NCI-H1436 treated with DMSO at 0.1 percent for 48 hours (cell line): Measurements from ENCODE around the gene GTF2A1.
"Not testable (repeated sequence)": the region's sequence is repeated elsewhere in the genome, so short reads cannot be mapped to it uniquely, and the experiment has no call there.

ENCODE experiments used
- DNase-seq: peaks from one replicate; lab custom pipeline; 2025; lab: John Stamatoyannopoulos, UW

Gene GTF2A1

DNA sequence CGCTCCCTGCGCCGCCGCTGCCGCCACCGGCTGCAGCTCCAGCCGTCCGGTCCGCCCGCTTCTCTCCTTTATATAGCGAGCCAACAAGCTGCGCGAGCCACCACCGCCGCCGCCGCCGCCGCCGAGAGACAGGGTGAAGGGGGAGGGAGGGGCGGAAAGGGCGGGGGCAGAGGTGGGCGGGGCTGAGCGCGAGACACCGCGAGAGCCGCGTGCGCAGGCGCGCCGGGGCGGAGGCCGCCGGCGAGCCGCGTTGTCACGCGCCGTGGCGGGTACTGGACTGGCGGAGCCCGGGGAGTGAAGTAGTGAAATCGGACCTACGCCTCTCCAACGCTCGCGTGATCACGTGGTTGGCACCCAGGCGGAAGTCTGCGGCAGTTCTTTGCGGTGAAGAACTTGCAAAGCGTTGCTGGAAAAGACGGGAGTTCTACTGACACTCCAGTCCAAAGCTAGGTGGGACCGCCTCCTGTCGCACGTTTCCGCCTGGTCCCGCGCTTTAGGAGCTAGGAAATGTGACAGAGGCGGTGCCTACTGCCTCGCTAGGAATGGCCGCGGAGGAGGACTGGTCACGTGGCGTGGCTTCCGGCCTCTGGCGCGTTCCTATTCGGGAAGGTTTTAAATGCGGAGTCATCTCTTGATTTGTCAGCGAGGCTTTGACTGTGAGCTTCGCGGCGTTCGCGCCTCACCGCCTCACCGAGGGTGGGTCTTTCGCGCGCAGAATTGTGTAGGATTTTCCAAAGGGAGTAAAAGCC lies at the start of gene GTF2A1:
Gene GTF2A1, minus strand, starts transcription at position 130 of the 749 bp plus-strand sequence. CDS start 441 bp downstream, outside the sequence.
- peak; percentile 86 for DNase-seq

DNA sequence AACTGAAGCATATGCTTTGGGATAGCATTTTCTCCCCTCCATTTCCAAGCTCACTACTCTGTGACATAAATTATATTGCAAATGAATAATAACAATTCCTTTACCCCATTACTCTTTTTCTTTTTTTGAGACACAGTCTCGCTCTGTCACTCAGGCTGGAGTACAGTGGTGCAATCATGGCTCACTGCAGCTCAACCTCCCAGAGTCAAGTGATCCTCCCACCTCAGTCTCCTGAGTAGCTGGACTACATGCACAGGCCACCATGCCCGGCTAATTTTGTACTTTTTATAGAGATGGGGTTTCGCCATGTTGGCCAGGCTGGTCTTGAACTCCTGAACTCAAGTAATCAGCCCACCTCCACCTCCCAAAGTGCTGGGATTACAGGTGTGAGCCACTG lies 49.2 kb upstream of the GTF2A1 start:
- DNase-seq = no peak

DNA sequence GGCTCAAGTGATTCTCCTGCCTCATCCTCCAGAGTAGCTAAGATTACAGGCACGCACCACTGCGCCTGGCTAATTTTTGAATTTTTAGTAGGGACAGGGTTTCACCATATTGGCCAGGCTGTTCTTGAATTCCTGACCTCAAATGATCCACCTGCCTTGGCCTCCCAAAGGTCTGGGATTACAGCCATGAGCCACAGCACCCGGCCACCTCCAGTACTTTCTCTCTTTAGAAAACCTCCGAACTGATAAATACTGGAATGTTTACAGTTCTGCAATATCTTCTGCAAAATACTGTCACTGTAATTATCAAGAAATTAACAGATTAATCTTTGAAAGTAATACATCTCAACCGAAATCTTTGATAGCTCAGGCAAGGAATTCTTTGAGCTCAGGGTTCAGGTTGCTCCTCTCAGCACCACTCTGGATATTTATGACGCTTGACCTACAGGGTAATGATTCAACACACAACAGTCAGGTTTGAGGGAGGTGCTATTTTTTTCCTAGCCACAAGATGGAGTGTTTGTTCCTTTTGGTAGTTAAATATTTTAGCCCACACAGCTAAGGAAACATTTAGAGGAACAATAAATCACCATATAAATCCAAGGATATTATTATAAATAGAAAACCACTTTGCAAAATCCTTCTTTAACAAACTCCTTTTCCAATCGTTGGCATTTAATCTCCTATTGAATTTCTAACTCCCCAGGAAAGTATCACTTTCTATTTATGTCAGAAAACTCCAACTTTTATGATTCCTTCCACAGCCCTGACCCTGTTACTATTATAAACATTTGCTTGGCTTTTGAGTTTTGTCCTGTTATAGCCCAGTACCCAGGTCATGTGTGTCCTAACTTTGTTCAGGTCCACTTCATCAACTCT lies 48.6 kb upstream of the GTF2A1 start:
- no peak for DNase-seq

DNA sequence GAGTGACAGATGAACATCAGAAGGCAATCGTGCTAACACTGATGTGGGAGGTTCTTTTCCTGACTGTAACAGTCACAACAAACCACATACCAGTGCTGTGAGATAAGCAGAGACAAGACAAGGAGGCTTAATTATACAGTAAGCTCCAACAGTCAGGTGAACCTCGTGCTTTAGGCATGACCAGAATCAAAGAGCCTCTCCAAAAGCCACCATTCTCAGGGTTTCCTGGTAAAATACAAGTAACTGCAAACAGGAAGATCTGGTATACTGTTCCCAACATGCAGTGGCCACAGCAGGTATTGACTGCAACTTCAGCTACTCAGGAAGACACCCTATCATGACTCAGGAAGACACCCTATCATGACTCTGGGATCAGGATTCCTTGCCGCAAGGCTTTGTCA lies 47.3 kb upstream of the GTF2A1 start:
- DNase-seq = no peak

DNA sequence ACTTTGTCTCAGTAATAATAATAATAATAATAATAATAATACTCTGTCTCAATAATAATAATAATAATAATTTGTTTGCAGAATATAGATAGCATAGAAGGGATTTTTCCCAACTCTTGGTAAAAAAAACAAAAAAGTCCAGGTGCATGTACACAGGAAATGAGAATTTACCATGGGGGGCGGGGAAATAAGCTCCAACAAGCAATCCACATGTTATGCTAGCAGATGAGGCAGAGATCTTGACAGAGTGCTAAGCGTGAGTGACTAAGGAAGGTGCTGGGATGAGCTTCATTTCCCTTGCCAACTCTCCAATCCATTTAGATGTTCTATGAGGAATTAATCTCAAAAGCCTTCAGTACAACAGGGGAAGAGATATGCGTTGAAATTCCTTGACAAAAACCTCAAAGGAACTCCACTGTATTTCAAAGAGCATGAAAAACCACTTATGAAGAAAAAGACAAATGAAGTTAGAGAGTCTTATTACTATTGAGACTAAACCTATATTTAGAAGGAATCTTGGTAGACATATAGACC lies 44.9 kb upstream of the GTF2A1 start:
- DNase-seq = no peak

DNA sequence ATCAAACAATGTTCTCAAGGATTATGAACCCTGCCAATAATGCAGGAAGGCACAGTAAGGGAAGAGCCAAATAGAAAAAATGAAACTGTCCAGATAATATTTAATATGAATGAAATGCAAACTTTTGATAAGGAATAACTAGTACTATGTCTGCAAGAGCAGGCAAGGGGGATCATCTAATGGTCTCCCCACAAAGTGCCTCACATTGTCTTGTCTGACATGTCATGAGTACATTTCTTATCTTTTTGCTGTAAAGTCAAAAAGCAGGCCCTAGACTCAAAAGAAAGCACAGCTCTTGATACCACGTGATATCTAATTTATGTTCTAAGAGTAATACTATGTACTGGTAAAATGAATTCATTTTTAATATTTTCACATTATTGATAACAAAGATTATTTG lies 43.9 kb upstream of the GTF2A1 start:
- DNase-seq = no peak

DNA sequence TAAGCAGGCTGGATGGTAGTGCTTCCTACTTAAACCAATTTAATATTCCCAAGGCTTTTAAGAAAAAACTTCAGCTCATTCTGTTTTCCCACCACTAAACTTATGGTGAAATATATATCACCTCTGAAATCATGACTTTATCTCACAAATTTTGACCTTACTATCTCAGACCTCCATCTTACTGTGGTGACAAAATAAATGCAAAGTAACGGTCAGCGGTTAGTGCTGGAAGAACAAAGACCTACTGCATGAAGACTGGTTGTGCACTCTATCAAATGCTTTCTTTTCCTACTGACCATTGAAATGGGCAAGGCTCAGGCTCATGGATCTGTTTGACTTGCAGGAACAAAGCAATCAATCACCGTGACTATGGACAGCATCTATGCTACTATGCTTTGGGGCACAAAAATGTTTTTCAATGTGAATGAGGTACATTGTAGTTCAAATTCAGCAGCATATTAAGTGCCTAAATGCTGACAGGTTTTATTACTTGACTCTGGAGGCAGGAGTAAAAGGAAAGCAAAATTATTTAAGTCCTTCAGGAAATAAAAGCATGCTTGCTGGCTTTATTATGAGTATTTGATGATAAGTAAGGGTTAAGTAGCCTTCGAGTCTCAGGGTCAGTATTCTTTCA lies 43.1 kb upstream of the GTF2A1 start:
- no peak for DNase-seq

DNA sequence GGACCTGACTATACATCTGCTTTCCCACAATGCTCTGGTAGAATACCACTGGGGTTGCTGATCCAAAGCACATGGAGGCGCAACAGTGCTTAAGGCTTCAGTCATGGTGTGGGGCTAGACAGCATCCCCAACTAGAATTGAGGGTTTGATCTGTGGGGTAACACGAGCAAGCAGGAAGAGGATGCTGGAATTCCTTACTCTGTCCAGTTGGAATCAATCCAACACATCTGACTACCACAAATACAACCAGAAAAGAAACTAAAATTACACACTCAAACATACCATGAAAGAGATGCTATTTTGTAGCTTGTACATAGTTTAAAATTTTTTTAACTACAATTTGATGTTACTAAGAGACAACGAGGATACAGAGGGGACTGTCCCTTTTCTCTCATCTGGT lies 40.4 kb upstream of the GTF2A1 start:
- DNase-seq = no peak

DNA sequence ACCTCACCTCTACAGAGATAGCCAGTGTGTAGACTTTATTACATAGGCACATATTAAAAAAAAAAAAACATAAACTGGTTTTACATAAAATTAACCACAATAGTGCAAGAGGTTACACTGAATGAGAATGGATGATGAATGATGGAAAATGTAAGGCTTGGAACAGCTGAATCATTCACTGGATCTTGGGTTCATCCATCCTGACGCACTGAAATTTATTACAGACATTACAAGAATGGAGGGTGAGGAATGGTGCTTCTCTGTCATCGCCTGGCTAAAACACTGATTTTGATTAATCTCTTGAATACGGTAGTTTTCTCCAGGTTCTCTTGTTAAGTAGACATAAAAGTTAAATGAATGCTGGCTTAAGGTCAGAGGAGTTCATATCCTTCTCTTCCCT lies 40.0 kb upstream of the GTF2A1 start:
- DNase-seq = no peak

DNA sequence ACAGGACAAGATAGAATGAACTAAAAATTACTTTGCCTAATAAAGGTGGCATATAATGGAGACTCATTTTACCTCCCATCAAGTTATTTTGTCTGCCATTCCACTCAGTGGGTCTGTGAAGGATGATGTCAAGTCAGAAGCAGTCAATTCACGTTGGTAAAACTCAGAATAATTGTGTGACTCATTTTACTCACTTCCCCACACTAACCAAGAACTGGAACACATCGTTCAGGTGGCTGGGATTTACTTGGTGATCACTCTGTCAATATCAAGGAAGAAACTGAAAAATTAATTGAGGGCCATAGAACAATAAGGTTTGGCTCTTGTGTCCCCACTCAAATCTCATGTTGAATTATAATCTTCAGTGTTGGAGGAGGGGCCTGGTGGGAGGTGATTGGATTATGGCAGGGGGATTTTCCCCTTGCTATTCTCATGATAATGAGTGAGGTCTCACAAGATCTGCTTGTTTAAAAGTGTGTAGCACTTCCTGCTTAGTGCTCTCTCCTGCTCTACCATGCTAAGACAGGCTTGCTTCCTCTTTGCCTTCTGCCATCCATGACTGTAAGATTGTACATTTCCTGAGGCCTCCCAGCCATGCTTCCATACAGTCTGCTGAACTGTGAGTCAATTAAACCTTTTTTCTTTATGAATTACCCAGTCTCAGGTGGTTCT lies 35.7 kb upstream of the GTF2A1 start:
- no peak for DNase-seq

DNA sequence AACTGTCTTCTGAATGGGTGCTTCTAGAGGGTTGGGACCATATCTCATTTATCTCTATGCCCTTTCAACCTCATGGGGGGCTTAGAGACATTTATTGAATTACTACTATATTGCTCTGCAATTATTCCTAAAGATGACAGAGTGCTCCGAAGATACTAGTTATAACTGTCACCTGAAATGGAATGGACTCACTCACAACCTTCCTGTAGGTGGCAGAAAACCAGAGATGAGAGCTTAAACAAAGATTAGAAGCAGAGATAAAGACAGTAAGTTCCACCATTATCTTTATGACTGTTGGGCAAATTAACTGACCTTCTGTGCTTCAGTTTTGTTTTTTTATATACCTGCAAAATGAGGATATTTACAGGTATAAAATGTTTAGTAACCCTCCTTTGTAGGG lies 31.5 kb upstream of the GTF2A1 start:
- DNase-seq = no peak

DNA sequence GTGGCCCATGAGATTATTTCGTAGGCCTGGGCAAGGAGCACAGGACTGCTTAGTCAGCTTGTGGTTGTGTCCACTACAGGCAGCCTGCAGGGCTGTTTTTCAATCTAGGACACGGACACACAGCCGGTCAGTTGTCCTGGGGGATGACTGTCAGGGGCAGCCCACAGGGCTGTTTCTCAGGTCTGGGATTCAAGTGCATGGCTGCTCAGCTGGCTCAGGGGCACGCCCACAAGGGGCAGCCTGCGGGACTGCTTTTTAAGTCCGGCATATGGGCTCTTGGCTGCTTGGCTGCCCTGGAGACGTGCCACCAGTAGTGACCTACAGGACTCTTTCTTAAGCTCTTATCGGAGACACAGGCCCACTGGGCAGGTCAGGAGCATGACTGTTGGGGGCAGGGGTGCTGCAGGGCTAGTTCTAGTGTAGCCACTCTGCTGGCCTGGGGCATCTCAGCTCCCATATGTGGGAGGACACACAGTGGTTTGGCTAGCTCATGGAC lies 26.6 kb upstream of the GTF2A1 start:
- DNase-seq = no peak

DNA sequence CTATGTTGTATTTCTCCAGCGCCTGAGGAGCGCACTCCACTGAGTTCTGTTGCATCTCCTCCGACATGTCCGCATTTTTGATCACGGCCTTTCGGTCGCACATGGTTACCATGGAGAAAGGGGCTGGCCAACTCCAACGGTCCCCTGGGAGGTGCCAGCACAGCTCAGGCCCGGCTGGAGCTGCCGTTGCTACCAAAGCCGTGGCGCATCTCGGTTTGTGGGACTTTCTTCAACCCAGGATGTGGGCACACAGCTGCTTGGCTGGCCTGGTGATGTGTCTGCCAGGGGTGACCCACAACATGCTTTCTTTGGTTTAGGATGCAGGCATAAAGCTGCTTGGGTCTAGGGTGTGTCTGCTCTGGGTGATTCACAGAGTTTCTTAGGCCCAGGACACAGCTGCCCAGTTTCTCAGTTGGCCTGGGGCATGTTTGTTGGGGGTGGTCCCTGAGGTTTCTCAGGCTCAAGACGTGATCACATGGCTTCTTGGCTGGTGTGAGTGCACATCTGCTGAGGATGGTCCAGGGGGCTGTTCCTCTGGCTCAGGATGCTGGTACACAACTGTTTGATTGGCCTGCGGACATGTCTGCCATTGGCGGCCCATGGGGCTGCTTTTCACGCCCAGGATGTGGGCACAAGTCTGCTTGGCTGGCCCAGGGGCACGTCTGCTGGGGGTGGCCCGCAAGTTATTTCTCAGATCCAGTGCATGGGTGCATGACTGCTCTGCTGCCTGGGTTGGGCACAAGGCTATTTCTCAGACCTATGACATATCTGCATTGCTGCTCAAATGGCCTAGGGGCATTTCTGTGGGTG lies 25.9 kb upstream of the GTF2A1 start:
- no peak for DNase-seq

DNA sequence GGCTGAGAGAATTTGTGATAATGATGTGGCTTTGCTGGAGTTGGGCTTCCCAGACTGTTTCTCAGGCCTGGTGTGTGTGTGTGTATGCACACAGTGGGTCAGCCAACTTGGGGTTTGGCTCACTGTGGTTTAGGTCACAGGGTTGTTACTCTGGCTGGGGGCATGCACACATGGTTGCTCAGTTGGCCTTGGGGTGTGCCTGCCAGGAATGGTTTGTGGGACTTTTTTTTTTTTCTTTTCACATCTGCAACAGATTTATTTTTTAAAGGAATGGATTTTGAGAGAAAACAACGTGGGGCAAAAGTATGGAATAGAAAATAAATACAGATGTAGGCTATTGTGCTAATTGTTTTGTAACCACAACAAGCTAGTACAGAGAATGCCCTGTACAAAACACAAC lies 25.0 kb upstream of the GTF2A1 start:
- DNase-seq = no peak

DNA sequence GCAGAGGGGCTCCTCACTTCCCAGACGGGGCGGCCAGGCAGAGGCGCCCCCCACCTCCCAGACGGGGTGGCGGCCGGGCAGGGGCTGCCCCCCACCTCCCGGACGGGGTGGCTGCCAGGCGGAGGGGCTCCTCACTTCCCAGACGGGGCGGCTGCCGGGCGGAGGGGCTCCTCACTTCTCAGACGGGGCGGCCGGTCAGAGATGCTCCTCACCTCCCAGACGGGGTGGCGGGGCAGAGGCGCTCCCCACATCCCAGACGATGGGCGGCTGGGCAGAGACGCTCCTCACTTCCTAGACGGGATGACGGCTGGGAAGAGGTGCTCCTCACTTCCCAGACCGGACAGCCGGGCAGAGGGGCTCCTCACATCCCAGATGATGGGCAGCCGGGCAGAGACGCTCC lies 23.7 kb upstream of the GTF2A1 start:
- DNase-seq = not testable (repeated sequence)

DNA sequence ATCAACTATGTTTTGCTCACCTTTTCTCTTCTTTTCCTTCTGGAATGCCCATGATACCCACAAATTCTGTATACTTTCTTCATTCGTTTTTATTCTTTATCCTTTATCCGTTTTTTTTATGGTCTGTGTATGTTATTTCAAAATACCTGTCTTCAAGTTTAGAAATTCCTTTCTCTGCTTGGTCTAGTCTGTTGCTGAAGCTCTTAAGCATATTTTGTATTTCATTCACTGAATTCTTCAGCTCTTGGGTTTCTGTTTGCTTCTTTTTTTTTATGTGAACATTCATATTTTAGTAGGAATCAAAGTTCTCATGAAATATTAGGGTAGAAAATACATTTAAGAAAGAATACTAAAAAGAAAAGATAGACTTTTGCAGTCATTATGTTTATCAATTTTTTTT lies 22.7 kb upstream of the GTF2A1 start:
- no peak for DNase-seq

DNA sequence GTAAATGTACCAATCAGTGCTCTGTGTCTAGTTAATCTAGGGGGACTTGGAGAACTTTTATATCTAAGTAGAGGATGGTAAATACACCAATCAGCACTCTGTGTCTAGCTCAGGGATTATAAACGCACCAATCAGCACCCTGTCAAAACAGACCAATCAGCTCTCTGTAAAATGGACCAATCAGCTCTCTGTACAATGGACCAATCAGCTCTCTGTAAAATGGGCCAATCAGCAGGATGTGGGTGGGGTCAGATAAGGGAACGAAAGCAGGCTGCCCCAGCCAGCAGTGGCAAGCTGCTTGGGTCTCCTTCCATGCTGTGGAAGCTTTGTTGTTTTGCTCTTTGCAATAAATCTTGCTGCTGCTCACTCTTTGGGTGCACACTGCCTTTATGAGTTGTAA lies 16.1 kb upstream of the GTF2A1 start:
- DNase-seq = not testable (repeated sequence)

DNA sequence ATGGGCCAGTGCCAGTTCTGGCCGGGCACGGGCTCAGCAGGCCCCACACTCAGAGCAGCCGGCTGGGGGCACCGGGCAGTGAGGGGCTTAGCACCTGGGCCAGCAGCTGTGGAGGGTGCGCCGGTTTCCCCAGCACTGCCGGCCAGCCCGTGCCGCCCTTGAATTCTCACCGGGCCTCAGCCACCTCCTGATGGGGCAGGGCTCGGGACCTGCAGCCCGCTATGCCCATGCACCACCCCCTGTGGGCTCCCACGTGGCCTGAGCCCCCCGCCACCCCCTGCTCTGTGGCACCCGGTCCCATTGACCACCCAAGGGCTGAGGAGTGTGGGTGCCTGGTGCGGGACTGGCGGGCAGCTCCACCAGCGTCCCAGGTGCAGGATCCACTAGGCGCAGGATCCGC lies 15.4 kb upstream of the GTF2A1 start:
- DNase-seq = no peak

DNA sequence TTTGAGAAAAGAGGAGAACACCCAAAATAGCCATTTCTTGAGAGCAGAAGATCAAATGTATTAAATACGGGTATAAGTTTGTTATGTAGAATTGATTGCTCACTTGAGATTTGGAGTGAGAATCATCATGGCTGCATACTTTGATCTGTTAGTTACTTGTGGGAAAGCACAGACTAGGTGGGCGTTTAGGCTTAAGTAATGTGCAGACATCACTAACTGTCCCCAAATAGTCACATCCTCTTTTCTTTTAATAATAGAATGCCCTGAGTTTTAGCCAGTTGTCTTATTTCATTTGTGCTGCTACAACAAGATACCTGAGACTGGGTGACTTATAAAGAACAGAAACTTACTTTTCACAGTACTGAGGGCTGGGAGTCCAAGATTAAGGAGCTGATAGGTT lies 14.3 kb upstream of the GTF2A1 start:
- no peak for DNase-seq

DNA sequence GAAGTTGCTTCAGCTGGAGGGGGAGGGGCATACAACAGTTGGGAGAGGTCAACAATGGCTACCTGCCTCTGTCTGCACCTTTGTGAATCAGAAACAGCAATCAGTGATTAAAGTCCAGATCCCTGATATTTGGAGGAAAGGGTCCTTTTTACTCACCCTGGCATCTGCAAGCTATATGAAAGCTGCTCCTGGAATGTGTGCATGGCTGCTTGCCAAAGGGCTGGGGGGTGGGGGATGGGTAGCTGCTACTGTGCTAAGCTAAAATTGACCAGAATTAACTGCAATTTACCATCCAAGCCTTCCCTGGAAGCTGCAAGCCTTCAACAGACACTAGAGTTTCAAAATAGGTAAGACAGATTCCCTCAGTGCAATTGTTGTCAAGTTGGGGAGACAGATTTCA lies 13.5 kb upstream of the GTF2A1 start:
- no peak for DNase-seq

DNA sequence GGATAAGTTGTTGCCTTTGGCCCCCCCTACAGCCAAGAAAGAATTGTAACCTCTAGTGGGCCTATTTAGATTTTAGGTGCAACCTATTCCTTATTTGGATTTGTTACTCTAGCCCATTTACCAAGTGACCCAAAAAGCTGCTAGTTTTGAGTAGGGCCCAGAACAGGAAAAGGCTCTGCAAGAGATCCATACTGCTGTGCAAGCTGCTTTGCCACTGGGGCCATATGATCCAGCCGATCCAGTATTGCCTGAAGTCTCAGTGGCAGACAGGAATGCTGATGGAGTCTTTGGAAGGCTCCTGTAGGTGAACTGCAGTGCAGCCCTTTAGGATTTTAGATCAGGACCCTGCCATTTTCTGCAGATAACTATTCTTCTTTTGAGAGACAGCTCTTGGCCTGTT lies 12.9 kb upstream of the GTF2A1 start:
- DNase-seq = no peak
